Measurements from ENCODE around the gene SORBS2.
A peak's percentile ranks its signal among the peaks of the same experiment; 100 is the strongest.

The SORBS2 gene

DNA sequence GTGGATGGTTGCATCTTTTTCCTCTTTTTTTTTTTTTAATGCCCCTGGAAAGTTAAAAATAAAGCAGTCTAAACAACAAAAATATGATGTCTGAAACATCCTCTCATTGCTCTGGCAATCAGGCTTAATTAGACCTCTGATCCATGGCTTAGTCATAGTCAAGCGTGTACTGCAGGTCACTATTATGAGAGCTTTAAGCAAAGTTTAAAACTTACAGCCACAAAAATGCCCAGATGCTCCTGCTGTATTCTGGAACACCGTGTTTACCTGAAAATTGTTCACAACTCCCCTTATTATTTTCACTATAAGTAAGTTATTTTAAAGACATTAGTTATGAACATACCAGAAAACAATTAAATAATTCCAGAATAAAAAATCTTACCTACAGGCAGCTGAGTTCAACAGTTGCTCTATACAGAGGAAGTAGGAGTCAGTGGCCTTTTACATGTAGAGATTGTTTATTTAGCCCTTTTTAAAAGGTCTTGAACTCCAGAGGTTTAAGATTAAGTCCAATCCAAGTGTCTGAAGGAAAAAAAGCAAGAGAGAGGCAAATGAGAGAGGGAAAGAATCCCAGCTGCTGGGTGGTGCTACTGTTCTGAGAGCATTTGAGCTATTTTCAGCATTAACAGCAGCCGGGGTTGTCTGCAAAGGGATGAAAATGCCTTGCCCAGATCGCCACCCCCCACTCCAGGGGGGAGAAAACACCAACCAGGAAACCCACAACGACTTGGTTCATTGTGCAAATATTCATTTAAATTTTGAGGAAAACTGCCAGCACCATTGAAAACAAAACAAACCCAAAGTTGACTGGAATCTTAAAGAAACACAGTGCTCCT, 36.9 kb downstream of the SORBS2 start:
- DNase-seq (ENCODE audit: low read depth) = peak; percentile 72

GRCh38 chr4:185774131-185774653, 37.8 kb downstream of the SORBS2 start:
- no peak for DNase-seq (ENCODE audit: low read depth)

DNA sequence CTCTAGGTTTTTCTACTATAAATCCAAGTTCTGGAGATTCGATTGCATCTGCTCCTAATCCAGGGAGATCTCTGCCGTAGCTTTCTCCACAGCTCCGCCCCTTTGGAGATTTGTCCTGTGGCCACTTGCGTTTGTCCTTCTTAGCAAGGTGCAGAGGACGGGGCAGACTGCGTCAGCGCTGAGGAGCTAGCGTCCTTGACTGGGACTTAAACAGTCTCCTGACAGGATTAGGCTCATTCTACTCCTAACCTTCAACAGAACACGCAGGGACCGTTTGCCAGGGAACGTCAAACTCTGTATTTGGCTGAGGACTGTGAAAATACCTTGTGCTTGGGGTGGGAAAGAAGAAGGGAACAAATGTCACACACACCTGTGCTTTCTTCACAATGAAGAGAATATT, 38.6 kb downstream of the SORBS2 start:
- DNase-seq (ENCODE audit: low read depth) = no peak

GRCh38 chr4:185772391-185773093, 39.5 kb downstream of the SORBS2 start:
- no peak for DNase-seq (ENCODE audit: low read depth)

DNA sequence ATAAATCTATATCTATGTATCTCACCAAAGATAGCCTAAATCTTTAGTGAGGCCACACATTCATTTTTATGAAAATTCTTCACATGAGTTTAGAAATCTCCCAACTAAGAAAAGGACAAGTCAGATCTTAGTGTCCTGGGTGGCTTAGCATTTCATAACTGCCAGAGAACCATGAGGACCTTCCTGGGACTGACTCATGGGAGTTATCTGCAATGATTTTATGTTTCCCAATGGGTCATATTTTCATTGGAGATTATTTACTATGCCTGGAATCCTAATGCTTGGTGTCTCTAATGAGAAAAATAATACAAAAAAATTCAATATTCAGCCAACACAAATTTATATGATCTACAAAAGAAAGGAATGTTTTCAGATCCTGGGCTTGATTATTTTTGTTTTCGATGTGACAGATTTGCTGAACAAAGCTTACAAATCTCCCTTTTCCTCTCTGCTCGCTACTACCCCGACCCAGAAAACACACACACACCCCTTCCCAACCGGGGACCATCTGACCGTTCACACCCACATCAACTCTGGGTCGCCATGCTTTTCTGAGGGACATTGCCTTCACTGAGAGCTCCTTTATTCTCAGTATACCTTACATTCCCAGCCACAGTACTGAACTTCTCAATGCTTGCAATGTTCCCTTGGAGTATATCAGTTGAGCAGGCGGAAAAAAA, 40.1 kb downstream of the SORBS2 start:
- DNase-seq (ENCODE audit: low read depth) = no peak

DNA sequence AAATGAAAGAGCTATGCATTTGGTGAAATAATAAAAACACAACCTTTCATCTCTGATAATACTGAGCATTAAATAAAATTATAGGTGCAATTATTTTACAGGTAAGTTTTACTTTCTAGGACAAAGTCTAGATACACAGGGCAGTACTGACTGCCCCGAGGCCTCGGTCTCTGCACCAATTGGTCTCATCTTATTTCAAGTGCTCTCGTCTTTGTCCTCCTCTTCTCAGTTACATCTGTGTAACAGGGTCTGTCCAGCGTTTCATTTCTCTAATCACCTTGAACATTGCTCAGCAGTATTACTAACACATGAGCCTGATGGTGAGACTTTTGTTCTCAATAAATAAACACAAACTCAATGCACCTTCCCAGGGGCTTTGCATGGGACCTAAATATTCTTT, 44.5 kb downstream of the SORBS2 start:
- no peak for DNase-seq (ENCODE audit: low read depth)

DNA sequence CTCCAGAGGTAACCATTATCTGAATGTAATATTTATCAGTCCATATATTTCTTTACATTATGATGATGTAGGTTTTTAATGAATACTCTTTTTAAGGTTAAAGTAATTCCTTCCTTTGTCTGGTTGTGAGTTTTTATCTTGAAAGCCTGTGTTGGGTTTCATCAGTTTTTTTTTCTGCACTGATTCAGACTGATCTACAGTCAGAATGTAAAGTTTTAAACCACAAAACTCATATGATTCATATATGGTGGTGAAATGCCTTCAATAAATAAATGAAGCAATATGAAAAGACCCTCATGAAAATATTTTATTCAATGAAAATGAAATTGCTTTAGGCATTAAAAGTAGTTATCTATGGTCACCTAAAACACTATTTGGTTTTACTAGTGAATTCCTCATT, 47.1 kb downstream of the SORBS2 start:
- DNase-seq (ENCODE audit: low read depth) = no peak

DNA sequence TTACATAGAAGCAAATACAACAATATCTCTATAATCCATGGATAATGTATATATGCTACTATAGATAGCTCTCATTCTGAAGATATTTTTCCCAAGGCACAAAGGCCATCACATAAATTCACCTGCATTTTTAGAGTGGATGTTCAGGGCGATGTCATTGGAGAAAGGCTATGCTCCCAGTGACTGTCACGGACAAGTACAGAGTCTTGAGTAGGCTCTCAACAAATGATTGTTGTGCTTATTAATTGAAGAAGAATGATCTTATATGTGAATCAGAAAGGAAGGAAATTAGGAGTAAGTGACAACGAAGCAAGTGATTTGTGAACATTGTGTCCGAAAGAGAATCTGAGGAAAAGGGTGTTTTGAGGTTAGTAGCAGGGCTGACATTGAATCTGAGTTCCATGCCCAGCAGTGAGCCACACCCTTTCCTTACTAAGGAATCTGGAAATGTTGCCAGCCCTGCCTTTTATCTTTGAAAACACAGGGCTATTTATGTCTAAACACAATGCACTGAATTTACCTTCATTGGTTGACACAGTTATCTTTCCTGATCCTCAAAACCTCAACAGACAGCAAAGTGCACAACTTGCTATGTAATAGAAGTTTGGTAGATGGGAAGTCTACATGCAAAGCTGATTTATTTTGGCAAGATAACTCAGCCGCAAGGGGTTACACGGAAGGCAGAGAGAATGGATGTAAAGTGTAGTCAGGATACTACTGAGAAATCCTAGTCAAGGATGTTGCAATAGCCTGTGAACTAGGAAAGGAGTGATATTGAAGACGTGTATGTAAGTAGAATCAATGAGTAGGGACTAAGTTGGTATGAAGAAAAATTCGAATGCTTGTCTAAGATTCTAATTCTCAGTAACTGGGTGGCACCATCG, 50.4 kb downstream of the SORBS2 start:
- no peak for DNase-seq (ENCODE audit: low read depth)

GRCh38 chr4:185758807-185759206, 53.2 kb downstream of the SORBS2 start:
- no peak for DNase-seq (ENCODE audit: low read depth)

DNA sequence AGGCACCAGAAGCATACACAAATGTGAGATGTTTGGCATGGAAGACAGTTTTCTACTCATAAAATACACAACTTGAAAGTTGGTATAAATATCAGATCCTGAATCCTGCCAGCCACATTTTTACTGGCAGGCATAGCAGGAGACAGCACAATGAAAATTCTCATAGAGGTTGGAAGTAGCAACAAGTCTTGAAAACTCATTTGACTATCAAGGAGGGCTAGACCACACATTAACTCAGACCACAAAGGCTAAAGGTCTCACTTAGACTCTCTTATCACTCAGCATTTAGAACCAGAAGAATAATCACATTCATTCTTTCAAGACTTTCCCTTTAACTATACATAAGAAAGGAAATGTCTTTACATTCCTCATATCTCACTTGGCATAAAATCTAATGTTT, 56.5 kb downstream of the SORBS2 start:
- no peak for DNase-seq (ENCODE audit: low read depth)

- DNase-seq (ENCODE audit: low read depth) = no peak
Measured at GRCh38 chr4:185754961-185755360, 57.0 kb downstream of the SORBS2 start.

- no peak for DNase-seq (ENCODE audit: low read depth)
Measured at GRCh38 chr4:185752872-185753271, 59.1 kb downstream of the SORBS2 start.

DNA sequence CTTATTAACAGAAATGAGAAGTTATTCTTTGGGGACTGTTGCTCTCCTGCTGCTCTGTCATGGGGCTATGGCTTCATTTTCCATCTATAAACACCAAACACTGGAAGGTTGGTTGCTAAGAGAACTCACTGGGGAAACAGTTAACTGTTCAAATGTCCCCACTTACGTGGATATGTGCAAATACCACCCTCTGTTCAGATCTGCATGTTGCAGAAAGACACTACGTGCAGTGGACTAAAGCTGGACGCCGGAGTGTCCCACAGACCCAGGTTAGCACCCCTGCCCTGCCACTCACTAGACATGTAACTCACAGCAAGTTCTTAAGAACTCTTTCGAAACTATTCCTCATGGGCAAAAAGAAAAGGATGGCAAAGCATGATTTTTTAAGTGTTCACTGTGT, 62.1 kb downstream of the SORBS2 start:
- DNase-seq (ENCODE audit: low read depth) = no peak

DNA sequence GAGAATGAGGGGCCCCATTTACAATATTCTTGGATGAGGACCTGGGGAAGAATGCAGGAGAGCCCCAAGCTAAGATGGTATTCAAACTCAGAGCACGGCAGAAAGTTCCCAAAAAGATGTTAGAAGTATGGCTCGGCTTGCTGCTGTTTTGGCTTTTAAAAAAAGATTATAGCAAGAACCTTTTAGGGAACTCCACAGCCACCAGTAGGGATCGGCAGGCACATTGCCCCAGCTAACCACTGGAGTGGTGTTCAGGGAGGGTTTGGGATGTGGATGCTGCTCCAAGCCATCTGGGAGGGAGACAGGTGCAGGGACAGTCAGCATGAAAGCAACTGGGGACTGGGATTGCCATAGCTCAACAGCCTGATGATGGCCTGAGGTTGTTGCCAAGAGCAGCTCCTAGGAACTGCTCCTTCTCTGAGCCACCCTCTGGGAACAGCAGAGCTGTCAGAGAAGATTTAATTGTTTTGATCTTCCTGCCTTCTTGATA, 63.0 kb downstream of the SORBS2 start:
- no peak for DNase-seq (ENCODE audit: low read depth)

GRCh38 chr4:185745891-185746290, 66.1 kb downstream of the SORBS2 start:
- no peak for DNase-seq (ENCODE audit: low read depth)

- DNase-seq (ENCODE audit: low read depth) = no peak
Measured at GRCh38 chr4:185744946-185745345, 67.0 kb downstream of the SORBS2 start.

GRCh38 chr4:185744488-185744862, 67.5 kb downstream of the SORBS2 start:
- no peak for DNase-seq (ENCODE audit: low read depth)

- DNase-seq (ENCODE audit: low read depth) = no peak
Measured at GRCh38 chr4:185743722-185744487, 68.1 kb downstream of the SORBS2 start.

- no peak for DNase-seq (ENCODE audit: low read depth)
Measured at GRCh38 chr4:185742766-185743165, 69.2 kb downstream of the SORBS2 start.

DNA sequence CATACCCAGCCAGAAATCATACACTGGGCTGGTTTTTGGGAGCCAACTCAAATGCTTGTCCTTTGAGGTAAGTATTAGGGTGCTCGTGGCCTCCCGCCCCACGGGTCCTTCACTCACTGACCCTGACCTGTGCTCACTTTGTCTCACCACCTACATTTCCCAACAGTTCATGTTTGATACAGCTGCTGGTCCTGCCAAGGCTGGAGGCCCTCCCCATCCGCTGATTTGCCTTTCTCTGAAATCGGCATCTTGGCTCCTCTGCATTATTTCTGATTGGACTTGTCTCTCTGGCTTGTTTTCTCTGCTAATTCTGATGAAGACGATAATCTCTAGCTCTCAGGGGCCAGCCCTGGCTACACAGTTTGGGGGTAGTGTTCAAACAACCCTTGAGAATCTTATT, 70.2 kb downstream of the SORBS2 start:
- no peak for DNase-seq (ENCODE audit: low read depth)

DNA sequence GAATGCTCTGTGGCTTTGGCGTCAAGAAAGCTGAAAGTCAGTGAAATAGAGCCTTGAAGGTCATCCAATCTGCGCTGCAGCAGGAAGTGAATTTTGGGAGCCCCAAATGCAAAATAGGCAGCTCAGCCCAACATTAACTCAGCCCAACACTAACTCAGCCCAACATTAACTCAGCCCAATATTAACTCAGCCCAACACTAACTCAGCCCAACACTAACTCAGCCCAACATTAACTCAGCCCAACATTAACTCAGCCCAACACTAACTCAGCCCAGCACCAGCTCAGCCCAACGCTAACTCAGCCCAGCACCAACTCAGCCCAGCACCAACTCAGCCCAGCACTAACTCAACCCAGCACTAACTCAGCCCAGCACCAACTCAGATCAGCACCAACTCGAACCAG, 71.5 kb downstream of the SORBS2 start:
- no peak for DNase-seq (ENCODE audit: low read depth)

Data from GM04504 (cell line).